ENCODE data around the gene TRIP13. TPM values are rescaled to one million over a fixed set of nuclear protein-coding genes. Genes with fewer than 3 reads are reported as not detected.
A peak's percentile ranks its signal among the peaks of the same experiment; 100 is the strongest.

TRIP13 gene
- total RNA-seq, 4 donors from 2014 or later: 0.13 to 3.6 (median 0.73) TPM

DNA sequence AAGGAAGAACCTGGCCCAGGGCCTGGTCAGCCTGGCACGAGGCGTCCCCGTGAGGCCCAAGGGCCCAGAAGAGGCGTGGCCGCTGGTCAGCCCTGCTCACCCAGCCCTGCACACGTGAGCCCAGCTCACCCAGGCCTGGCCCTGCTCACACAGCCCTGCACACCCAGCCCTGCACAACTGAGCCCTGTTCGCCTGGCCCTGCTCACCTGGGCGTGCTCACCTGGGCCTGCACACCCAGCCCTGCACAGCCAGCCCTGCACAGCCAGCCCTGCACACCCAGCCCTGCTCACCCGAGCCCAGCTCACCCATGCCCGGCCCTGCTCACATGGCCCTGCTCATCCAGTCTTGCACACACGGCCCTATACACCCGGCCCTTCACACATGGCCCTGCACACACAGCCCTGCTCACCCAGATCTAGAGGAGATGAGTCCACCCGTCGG, 44.0 kb upstream of the TRIP13 start:
- Histone ChIP-seq H3K36me3 (peaks cover 0 to 5% of the 10 kb centered on the region in 2 donors), H3K9me3 (no peaks in the 10 kb centered on the region), H3K4me1 (peaks cover 0 to 22% (median 10%) of the 10 kb centered on the region in 3 donors), H3K27me3 (peaks cover 34% of the 10 kb centered on the region), H3K27ac (no peak overlapping the region), H3K4me3 (no peak overlapping the region)
- no peak for TF ChIP-seq POLR2A (IDR thresholded peaks at IDR 0.05)
- TF ChIP-seq CTCF (IDR thresholded peaks at IDR 0.05): no peak
- no peak for TF ChIP-seq EP300 (IDR thresholded peaks at IDR 0.05)
- no peak for TF ChIP-seq POLR2AphosphoS5 (IDR thresholded peaks at IDR 0.05)
- 94% methylated on average over 3 of the region's 14 CpGs; no CpG with 5 or more reads in 1 of the 2 donors for WGBS, 2 donors (ENCODE audit: low coverage in 1 of 2)
- ATAC-seq: no peak

- Histone ChIP-seq H3K27me3 (peaks cover 45% of the 10 kb centered on the region), H3K27ac (peak overlapping the region in 1 of 4 donors; percentile 23), H3K4me1 (peaks cover 0 to 22% (median 10%) of the 10 kb centered on the region in 3 donors), H3K9me3 (no peaks in the 10 kb centered on the region), H3K4me3 (peak overlapping the region in 1 of 2 donors; percentile 34), H3K36me3 (peaks cover 0 to 5% of the 10 kb centered on the region in 2 donors)
- peak; percentile 60 for ATAC-seq
- no CpG with 5 or more reads among the region's 20 CpGs for WGBS, 2 donors (ENCODE audit: low coverage in 1 of 2)
- TF ChIP-seq POLR2A (IDR thresholded peaks at IDR 0.05) (no peak), CTCF (IDR thresholded peaks at IDR 0.05) (no peak), EP300 (IDR thresholded peaks at IDR 0.05) (no peak), POLR2AphosphoS5 (IDR thresholded peaks at IDR 0.05) (no peak)
Measured at GRCh38 chr5:849651-850301, 42.9 kb upstream of the TRIP13 start.

GRCh38 chr5:850511-851006, 42.1 kb upstream of the TRIP13 start, which contains the start of gene ZDHHC11:
TSS of gene ZDHHC11 (minus strand) at chr5:850986. CDS start at chr5:850602, 384 bp downstream.
- Histone ChIP-seq H3K27ac (no peak within 1 kb of the TSS), H3K4me3 (peak within 1 kb of the TSS in 1 of 2 donors; percentile 34), H3K27me3 (peaks cover 52% of the 10 kb centered on the region), H3K9me3 (no peaks in the 10 kb centered on the region), H3K36me3 (peaks cover 0 to 5% of the 10 kb centered on the region in 2 donors), H3K4me1 (peaks cover 0 to 22% (median 10%) of the 10 kb centered on the region in 3 donors)
- ATAC-seq: no peak
- WGBS, 2 donors (ENCODE audit: low coverage in 1 of 2): 90 to 100% methylated on average over 2 of the region's 27 CpGs
- TF ChIP-seq CTCF (IDR thresholded peaks at IDR 0.05): no peak
- TF ChIP-seq POLR2A (IDR thresholded peaks at IDR 0.05): no peak
- TF ChIP-seq EP300 (IDR thresholded peaks at IDR 0.05): no peak
- TF ChIP-seq POLR2AphosphoS5 (IDR thresholded peaks at IDR 0.05): no peak

- ATAC-seq: no peak
- TF ChIP-seq CTCF (IDR thresholded peaks at IDR 0.05) (no peak), EP300 (IDR thresholded peaks at IDR 0.05) (no peak)
- Histone ChIP-seq H3K36me3 (peaks cover 0 to 5% of the 10 kb centered on the region in 2 donors), H3K4me3 (no peak overlapping the region), H3K27ac (no peak overlapping the region), H3K4me1 (peaks cover 0 to 22% (median 10%) of the 10 kb centered on the region in 3 donors), H3K9me3 (no peaks in the 10 kb centered on the region), H3K27me3 (peaks cover 55% of the 10 kb centered on the region)
- 65% methylated on average over 3 of the region's 19 CpGs; no CpG with 5 or more reads in 1 of the 2 donors for WGBS, 2 donors (ENCODE audit: low coverage in 1 of 2)
Measured at GRCh38 chr5:851076-851475, 41.6 kb upstream of the TRIP13 start.

DNA sequence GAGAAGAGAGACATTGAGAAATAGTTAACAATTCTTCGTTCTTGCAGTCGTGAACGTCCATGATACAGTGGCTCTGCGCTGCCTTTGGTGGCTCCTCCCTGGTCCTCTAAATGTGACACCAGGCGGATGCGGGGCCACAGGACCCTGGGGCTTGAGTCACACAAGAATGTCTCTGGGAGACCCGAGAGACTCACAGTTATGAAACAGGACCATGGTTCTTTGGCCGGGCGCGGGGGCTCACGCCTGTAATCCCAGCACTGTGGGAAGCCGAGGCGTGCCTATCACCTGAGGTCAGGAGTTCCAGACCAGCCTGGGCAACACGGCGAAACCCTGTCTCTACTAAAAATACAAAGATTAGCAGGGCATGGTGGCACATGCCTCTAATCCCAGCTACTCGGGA, 41.1 kb upstream of the TRIP13 start:
- H3K36me3 ChIP-seq: peaks cover 0 to 5% of the 10 kb centered on the region in 2 donors
- no peak for TF ChIP-seq POLR2A (IDR thresholded peaks at IDR 0.05)
- no peak for TF ChIP-seq EP300 (IDR thresholded peaks at IDR 0.05)
- no peak for ATAC-seq
- H3K4me1 ChIP-seq: peaks cover 0 to 22% (median 10%) of the 10 kb centered on the region in 3 donors
- WGBS, 2 donors (ENCODE audit: low coverage in 1 of 2): 71% methylated on average over 12 of the region's 16 CpGs; no CpG with 5 or more reads in 1 of the 2 donors
- no peak overlapping the region for H3K4me3 ChIP-seq
- H3K27me3 ChIP-seq: peaks cover 55% of the 10 kb centered on the region
- H3K27ac ChIP-seq: no peak overlapping the region
- H3K9me3 ChIP-seq: no peaks in the 10 kb centered on the region
